Activated T-cell treated with anti-CD3 and anti-CD28 coated beads, Interleukin-2, amount 50 U/mL, for 72 hours (primary cell): ENCODE measurements around the gene PREX1. TPM values are rescaled to one million over a fixed set of nuclear protein-coding genes. Genes with fewer than 3 reads are reported as not detected.

Source experiments
- ATAC-seq, 2 donors: fragments of 150-1000 bp; cut with Tn5 transposase; replicated peaks in 1 of 2; 2 replicates each; pipeline ENCODE4 v1.10.0; 2021; ENCODE audit warnings: moderate library complexity in 2 of 2, mild to moderate bottlenecking in 1 of 2
- DNase-seq, 2 donors: peaks; one replicate each; pipeline ENCODE4 v3.0.0; 2021 to 2022; ENCODE audit warnings: mixed read lengths in 1 of 2
- H3K27ac Mint-ChIP-seq: one replicate; pipeline ENCODE4 v1.8.0; 2022; ENCODE audit warnings: mild to moderate bottlenecking, moderate library complexity, mixed read lengths
- H3K27me3 Mint-ChIP-seq: one replicate; pipeline ENCODE4 v1.8.0; 2022; ENCODE audit warnings: low read depth, mixed read lengths
- H3K36me3 Mint-ChIP-seq, 2 donors: one replicate each; pipeline ENCODE4 v1.8.0; 2022; ENCODE audit warnings: mixed read lengths in 2 of 2, mild to moderate bottlenecking in 1 of 2; ENCODE audit not compliant: insufficient read depth in 2 of 2
- H3K4me1 Mint-ChIP-seq: one replicate; pipeline ENCODE4 v1.8.0; 2022; ENCODE audit warnings: low read depth, mixed read lengths
- H3K4me3 Mint-ChIP-seq, 2 donors: one replicate each; pipeline ENCODE4 v1.8.0; 2022; ENCODE audit warnings: mild to moderate bottlenecking in 2 of 2, mixed read lengths in 2 of 2, moderate library complexity in 2 of 2
- H3K9me3 Mint-ChIP-seq, 2 donors: one replicate each; pipeline ENCODE4 v1.8.0; 2022; ENCODE audit warnings: mixed read lengths in 2 of 2
- total RNA-seq, 2 donors: library from RNA; stranded (reverse); gene quantifications; one replicate each; pipeline ENCODE4 v1.2.3, GENCODE V29; 2022

PREX1 gene
- total RNA-seq, 2 donors from 2014 or later, result 85.6 to 112 TPM

DNA sequence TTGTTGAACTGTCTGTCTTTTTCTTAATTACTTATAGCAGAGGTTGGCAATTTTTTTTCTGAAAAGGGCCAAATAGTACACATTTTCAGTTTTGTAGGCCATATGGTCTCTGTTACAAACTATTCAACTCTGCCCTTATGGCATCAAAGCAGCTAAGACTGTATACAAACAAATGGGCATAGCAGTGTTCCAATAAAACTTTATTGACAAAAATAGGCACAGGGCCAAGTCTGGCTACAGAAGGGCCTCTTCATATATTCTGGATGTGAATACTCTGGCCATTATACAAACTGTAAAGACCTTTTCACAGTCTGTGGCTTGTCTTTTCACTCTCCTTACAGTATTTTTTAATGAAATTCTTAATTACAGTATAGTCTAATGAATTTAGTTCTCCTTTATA, 132.1 kb downstream of the PREX1 start:
- ATAC-seq, result no peak
- DNase-seq, result no peak
- no peak overlapping the region for H3K4me3 Mint-ChIP-seq
- peaks cover 12 to 19% of the 10 kb centered on the region in 2 donors for H3K36me3 Mint-ChIP-seq
- peaks cover 18% of the 10 kb centered on the region for H3K4me1 Mint-ChIP-seq
- H3K9me3 Mint-ChIP-seq, result no peaks in the 10 kb centered on the region
- H3K27ac Mint-ChIP-seq, result no peak overlapping the region
- H3K27me3 Mint-ChIP-seq, result no peaks in the 10 kb centered on the region

DNA sequence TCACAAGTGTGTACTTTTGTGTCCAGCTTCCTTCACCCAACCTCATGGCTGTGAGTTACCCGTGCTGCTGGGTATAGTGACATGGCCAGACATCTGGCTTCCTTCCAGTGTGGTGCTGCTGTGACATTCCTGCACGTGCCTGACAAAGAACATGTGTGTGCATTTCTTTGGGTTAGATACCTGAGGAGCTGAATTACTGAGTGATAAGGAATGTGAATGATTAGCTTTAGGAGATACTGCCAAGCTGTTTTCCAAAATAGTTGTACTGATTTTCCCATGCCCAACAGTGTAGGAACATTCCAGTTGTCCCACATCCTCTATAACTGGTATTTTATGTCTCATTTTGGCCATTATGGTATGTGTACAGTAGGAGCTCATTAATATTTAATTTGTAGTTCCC, 132.5 kb downstream of the PREX1 start:
- peaks cover 8 to 15% of the 10 kb centered on the region in 2 donors for H3K36me3 Mint-ChIP-seq
- H3K9me3 Mint-ChIP-seq, result no peaks in the 10 kb centered on the region
- DNase-seq, result no peak
- no peak overlapping the region for H3K4me3 Mint-ChIP-seq
- H3K4me1 Mint-ChIP-seq, result peaks cover 18% of the 10 kb centered on the region
- H3K27ac Mint-ChIP-seq, result peak overlapping the region; percentile 10
- H3K27me3 Mint-ChIP-seq, result no peaks in the 10 kb centered on the region
- ATAC-seq, result no peak

GRCh38 chr20:48694381-48694865, 133.4 kb downstream of the PREX1 start:
- H3K27ac Mint-ChIP-seq, result peak overlapping the region; percentile 2
- H3K36me3 Mint-ChIP-seq, result peaks cover 8 to 15% of the 10 kb centered on the region in 2 donors

GRCh38 chr20:48691523-48691922, 136.3 kb downstream of the PREX1 start:
- DNase-seq, result no peak
- H3K36me3 Mint-ChIP-seq, result peaks cover 6 to 11% of the 10 kb centered on the region in 2 donors
- H3K4me3 Mint-ChIP-seq, result no peak overlapping the region
- H3K9me3 Mint-ChIP-seq, result no peaks in the 10 kb centered on the region
- no peaks in the 10 kb centered on the region for H3K27me3 Mint-ChIP-seq
- ATAC-seq, result no peak
- peaks cover 10% of the 10 kb centered on the region for H3K4me1 Mint-ChIP-seq
- H3K27ac Mint-ChIP-seq, result no peak overlapping the region

More at GRCh38 chr20:48694381-48694865, 133.4 kb downstream of the PREX1 start:
- Mint-ChIP-seq H3K27me3 (no peaks in the 10 kb centered on the region), H3K4me1 (peaks cover 14% of the 10 kb centered on the region), H3K9me3 (no peaks in the 10 kb centered on the region), H3K4me3 (no peak overlapping the region)
- ATAC-seq, result no peak
- DNase-seq, result no peak

DNA sequence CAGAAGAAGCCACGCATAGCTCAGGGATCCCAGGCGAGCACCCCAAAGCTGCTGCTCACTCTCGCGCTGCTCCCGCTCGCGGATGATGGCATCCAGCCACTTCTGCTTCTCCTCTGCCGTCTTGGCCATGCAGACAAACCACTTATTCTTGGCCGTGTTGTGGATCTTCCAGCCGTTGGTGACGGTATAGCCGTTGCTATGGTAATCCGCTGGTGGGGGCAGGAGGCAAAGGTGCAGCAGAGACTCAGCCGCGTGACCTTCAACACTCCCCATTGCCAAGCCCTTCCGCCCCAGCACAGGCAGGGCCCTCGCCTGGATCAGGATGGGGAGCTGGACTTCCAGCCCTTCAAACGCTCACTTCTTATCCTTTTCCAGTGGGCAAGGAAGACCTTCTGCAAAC, 136.9 kb downstream of the PREX1 start:
- Mint-ChIP-seq H3K9me3 (no peaks in the 10 kb centered on the region), H3K27ac (no peak overlapping the region), H3K27me3 (no peaks in the 10 kb centered on the region), H3K36me3 (peaks cover 6 to 11% of the 10 kb centered on the region in 2 donors), H3K4me3 (no peak overlapping the region), H3K4me1 (peaks cover 10% of the 10 kb centered on the region)
- ATAC-seq, result no peak
- DNase-seq, result no peak

GRCh38 chr20:48689874-48690571, 137.8 kb downstream of the PREX1 start:
- H3K4me1 Mint-ChIP-seq, result peaks cover 15% of the 10 kb centered on the region
- DNase-seq (no peak), ATAC-seq (no peak)
- no peaks in the 10 kb centered on the region for H3K9me3 Mint-ChIP-seq
- H3K27me3 Mint-ChIP-seq, result no peaks in the 10 kb centered on the region
- peak overlapping the region; percentile 5 for H3K27ac Mint-ChIP-seq
- peaks cover 5 to 10% of the 10 kb centered on the region in 2 donors for H3K36me3 Mint-ChIP-seq
- no peak overlapping the region for H3K4me3 Mint-ChIP-seq

DNA sequence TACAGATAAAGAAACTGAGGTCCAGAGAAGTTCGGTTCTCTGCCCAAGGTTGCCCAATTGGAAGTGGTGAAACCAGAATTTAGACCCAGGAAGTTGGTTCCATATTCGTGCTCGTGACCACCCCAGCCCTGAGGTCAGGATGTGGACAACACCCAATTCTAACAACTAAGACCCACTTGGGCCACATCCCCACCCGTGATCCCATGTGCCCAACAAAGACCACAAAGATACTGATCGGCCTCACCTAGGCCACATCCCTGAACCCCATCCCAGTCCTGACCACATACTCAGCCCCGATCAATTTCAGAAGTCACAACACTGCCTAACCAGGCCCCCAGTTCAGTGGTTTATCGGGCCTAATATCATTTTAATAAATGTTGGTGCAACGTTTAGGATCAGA, 138.4 kb downstream of the PREX1 start:
- H3K27ac Mint-ChIP-seq, result peak overlapping the region; percentile 70
- H3K9me3 Mint-ChIP-seq, result no peaks in the 10 kb centered on the region
- no peak overlapping the region for H3K4me3 Mint-ChIP-seq
- no peaks in the 10 kb centered on the region for H3K27me3 Mint-ChIP-seq
- DNase-seq (no peak), ATAC-seq (no peak)
- H3K36me3 Mint-ChIP-seq, result peaks cover 9 to 10% of the 10 kb centered on the region in 2 donors
- H3K4me1 Mint-ChIP-seq, result peaks cover 15% of the 10 kb centered on the region

- DNase-seq (no peak), ATAC-seq (no peak)
- Mint-ChIP-seq H3K9me3 (no peaks in the 10 kb centered on the region), H3K4me3 (no peak overlapping the region), H3K27me3 (no peaks in the 10 kb centered on the region), H3K36me3 (peaks cover 8 to 10% of the 10 kb centered on the region in 2 donors), H3K4me1 (peaks cover 15% of the 10 kb centered on the region), H3K27ac (no peak overlapping the region)
These were observed 139.2 kb downstream of the PREX1 start for GRCh38 chr20:48688579-48688978.

DNA sequence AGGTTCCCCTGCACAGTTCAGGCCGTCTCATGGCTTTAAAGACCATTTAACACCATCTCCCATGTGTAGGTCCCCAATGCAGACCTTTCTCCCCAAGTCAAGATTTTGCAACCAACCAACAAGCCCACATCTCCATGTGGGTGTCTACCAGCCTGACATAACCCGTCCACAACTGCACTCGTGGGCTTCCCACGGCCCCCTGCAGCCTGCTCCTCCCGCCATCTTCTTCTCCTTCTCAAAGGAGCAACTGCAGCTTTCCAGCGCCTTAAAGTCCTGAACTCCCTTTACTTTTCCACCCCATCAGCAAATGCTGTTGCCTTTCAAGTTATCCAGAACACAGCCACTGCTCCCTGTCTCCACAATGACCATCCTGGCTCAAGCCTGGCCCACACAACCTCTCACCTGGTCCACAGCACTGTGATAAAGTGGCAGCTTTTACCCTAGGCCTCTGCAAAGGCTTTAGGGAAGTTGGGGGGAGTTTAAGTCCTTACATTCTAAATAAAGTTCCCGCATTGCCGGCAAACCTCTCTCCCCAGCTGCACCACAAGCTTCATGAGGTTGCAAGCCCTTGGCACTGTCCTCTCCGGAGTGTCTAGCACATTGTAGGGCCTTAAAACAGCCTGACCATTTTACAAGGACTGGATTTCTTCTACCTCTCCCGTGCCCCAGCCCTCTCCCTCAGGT, 140.5 kb downstream of the PREX1 start:
- no peaks in the 10 kb centered on the region for H3K9me3 Mint-ChIP-seq
- H3K36me3 Mint-ChIP-seq, result peaks cover 8 to 10% of the 10 kb centered on the region in 2 donors
- H3K27me3 Mint-ChIP-seq, result no peaks in the 10 kb centered on the region
- ATAC-seq, result no peak
- H3K27ac Mint-ChIP-seq, result peak overlapping the region; percentile 6
- H3K4me3 Mint-ChIP-seq, result no peak overlapping the region
- no peak for DNase-seq
- peaks cover 15% of the 10 kb centered on the region for H3K4me1 Mint-ChIP-seq

DNA sequence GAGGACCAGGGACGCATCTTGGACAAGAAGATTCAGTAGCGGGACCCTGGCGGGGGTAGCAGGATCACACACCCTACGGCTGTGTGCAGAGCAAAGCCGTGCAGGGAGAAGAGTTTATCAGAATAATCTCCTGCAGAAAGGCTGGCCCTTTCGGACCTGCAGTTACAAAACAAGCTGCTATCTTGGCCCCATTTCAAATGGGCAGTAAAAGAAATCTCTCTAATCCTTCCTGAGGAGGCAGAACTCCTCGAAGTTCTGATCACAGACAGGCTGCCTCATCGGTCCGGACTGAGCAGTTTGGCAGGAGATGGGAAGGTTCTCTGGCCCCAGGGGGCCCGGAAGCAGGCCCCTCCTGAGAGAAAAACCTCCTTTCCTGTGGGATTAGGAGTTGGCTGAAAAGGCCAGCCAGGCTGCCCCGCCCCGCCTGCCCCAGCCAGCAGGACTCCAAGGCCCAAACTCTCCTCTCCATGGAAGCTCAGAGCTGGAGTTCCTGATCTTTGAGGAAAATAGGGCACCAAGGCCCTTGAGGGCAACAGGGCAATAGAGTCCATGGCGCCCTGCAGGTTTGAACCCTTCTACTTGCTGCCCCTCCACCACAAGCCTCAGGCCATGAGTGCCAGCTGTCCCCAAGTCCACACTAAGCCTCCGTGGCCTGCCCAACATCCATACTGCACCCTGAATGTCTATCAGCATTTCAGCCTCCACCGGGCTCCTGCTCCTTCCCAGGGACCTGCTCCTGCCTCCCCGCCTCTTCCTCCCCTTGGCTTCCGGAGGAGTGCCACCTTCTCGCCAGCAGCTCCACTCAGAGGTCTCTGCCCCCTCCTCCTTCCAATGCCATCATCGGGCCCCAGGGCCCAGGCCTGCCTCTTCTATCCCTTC, 141.3 kb downstream of the PREX1 start:
- Mint-ChIP-seq H3K27ac (peak overlapping the region; percentile 6), H3K4me1 (peaks cover 15% of the 10 kb centered on the region), H3K4me3 (no peak overlapping the region), H3K9me3 (no peaks in the 10 kb centered on the region), H3K27me3 (no peaks in the 10 kb centered on the region), H3K36me3 (peaks cover 8 to 10% of the 10 kb centered on the region in 2 donors)
- DNase-seq (no peak), ATAC-seq (no peak)

GRCh38 chr20:48685300-48685699, 142.5 kb downstream of the PREX1 start:
- H3K4me3 Mint-ChIP-seq, result no peak overlapping the region
- peaks cover 8 to 10% of the 10 kb centered on the region in 2 donors for H3K36me3 Mint-ChIP-seq
- peaks cover 15% of the 10 kb centered on the region for H3K4me1 Mint-ChIP-seq
- DNase-seq, result no peak
- ATAC-seq, result no peak
- H3K27ac Mint-ChIP-seq, result peak overlapping the region; percentile 29
- no peaks in the 10 kb centered on the region for H3K9me3 Mint-ChIP-seq
- no peaks in the 10 kb centered on the region for H3K27me3 Mint-ChIP-seq

- peak in 1 of 2 donors; percentile 3 for ATAC-seq
- no peak for DNase-seq
- peaks cover 5 to 6% of the 10 kb centered on the region in 2 donors for H3K36me3 Mint-ChIP-seq
- peak overlapping the region; percentile 74 for H3K27ac Mint-ChIP-seq
- no peaks in the 10 kb centered on the region for H3K9me3 Mint-ChIP-seq
- no peak overlapping the region for H3K4me3 Mint-ChIP-seq
- H3K4me1 Mint-ChIP-seq, result peaks cover 15% of the 10 kb centered on the region
- H3K27me3 Mint-ChIP-seq, result no peaks in the 10 kb centered on the region
These were observed 143.2 kb downstream of the PREX1 start for GRCh38 chr20:48684501-48685041.
